ENCODE results near the gene ADCY9.

The ADCY9 gene

DNA sequence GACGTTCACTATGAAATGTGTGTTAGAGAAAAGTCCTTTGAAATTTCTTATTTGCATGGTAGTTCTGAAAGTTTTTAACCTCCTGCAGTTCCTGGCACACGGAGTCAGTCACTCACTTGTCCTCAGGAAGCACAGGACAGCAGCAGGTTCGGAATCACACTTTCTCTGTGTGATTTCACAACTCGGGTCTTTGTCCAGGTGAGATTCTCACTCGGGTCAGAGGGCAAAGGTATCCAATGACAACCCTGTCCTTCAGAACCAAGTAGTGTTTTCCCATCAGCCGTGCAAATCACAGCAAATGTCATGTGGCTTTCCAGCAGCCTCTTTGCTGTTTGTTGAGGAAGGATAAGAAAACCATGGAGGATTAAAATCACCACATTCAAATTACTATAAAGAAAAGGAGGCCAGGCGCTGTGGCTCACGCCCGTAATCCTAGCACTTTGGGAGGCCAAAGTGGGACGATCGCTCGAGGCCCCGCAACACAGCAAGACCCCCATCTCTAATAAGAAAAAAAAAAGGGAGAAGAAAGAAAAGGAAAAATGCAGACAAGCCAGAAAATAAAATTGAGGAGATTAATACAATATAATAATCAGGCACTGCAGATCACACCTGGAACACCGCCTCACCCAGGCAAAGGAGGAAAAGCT, 22.0 kb downstream of the ADCY9 start:
- TF ChIP-seq, protein P1, sequence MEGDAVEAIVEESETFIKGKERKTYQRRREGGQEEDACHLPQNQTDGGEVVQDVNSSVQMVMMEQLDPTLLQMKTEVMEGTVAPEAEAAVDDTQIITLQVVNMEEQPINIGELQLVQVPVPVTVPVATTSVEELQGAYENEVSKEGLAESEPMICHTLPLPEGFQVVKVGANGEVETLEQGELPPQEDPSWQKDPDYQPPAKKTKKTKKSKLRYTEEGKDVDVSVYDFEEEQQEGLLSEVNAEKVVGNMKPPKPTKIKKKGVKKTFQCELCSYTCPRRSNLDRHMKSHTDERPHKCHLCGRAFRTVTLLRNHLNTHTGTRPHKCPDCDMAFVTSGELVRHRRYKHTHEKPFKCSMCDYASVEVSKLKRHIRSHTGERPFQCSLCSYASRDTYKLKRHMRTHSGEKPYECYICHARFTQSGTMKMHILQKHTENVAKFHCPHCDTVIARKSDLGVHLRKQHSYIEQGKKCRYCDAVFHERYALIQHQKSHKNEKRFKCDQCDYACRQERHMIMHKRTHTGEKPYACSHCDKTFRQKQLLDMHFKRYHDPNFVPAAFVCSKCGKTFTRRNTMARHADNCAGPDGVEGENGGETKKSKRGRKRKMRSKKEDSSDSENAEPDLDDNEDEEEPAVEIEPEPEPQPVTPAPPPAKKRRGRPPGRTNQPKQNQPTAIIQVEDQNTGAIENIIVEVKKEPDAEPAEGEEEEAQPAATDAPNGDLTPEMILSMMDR (IDR thresholded peaks at IDR 0.05; ENCODE audit: insufficient read depth, low read depth, low read length, missing control alignments) = no peak
- H3K4me3 ChIP-seq (ENCODE audit: low read length) = no peak overlapping the region
- DNase-seq (ENCODE audit: low read depth) = no peak

DNA sequence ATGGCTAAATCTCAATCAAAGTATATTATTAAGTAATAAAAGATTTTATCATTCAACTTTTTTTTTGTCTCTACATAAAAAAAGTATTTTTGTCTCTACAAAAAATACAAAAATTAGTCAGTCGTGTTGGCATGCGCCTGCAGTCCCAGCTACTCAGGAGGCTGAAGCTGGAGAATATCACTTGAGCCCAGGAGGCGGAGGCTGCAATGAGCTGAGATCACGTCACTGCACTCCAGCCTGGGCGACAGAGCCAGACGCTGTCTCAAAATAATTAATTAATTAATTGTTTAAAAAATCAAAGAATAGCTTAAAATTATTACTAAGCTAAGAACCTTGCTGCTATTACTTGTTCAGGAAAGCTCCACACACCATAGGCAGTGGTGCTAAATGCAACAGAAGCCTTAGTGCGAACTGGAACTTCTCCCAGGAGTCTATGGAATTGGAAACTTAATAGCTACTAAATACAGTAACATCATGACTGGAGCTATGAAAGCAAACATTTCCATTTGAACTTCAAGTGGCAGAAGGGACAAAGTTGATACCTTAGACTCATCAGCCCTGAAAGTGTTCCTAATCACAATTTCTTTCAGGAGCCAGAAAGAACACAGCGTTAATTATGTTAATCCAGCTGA, 22.6 kb downstream of the ADCY9 start:
- TF ChIP-seq, protein P1 (IDR thresholded peaks at IDR 0.05; ENCODE audit: insufficient read depth, low read depth, low read length, missing control alignments) = no peak
- H3K4me3 ChIP-seq (ENCODE audit: low read length) = no peak overlapping the region
- DNase-seq (ENCODE audit: low read depth) = no peak

DNA sequence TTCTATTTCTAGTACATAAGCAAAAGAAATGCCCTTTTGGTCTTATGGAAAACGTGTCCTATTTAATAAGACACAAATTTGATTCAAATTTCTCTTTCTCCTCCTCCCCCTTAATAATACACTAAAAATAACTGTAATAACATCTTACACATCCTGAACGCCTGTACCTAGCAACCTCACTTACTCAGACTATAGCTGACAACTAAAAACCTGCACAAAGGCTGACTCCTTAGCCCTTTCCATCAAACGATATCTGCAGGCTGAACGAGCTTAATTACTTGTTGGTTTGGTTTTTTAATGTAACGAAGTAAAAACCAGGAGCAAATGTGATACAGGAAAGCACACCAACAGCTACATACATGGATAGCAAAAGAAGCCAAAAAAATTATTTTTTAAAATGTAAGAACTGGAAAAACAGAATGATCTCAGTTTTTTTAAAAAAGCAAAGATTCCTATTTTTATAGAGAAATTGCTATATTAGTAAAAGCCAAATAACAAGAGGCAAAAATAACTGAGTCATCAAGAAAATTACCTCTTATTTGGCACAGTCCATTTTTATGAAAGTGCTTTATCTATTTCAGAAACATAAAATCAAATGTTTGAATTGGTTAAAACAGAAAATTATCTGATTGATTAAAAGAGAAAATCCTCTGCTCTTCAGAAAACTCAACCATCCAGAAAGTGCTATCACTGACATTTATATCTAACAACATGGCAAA, 23.5 kb downstream of the ADCY9 start:
- no peak for DNase-seq (ENCODE audit: low read depth)
- TF ChIP-seq, protein P1 (IDR thresholded peaks at IDR 0.05; ENCODE audit: insufficient read depth, low read depth, low read length, missing control alignments) = no peak
- H3K4me3 ChIP-seq (ENCODE audit: low read length) = no peak overlapping the region

DNA sequence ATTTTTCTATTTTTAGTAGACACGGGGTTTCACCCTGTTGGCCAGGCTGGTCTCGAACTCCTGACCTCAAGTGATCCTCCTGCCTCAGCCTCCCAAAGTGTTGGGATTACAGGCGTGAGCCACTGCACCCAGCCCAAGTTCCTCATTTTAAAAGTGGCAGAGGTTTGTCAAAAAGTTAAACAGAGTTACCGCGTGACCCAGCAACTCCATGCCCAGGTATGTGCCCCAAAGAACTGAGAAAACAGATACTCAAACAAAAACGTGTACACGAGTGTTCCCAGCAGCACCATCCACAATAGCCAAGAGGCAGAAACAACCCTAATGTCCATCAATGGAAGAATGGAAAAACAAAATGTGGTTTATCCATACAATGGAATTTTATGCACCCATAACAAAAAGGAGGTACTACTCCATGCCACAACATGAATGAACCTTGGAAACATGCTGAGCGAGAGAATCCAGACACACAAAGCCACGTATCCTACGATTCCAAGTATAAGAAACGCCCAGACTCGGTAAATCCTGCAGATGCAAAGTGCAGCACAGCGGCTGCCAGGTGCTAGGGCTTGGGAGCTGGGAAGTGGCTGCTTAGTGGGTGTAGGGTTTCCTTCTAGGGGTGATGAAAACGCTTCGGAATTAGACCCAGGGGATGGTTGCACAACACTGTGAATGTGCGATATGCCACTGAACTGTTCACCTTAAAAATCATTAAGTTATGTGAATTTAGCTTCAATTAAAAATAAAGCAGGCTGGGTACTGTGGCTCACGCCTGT, 24.8 kb downstream of the ADCY9 start:
- TF ChIP-seq, protein P1 (IDR thresholded peaks at IDR 0.05; ENCODE audit: insufficient read depth, low read depth, low read length, missing control alignments) = no peak
- no peak overlapping the region for H3K4me3 ChIP-seq (ENCODE audit: low read length)
- DNase-seq (ENCODE audit: low read depth) = peak; percentile 39

DNA sequence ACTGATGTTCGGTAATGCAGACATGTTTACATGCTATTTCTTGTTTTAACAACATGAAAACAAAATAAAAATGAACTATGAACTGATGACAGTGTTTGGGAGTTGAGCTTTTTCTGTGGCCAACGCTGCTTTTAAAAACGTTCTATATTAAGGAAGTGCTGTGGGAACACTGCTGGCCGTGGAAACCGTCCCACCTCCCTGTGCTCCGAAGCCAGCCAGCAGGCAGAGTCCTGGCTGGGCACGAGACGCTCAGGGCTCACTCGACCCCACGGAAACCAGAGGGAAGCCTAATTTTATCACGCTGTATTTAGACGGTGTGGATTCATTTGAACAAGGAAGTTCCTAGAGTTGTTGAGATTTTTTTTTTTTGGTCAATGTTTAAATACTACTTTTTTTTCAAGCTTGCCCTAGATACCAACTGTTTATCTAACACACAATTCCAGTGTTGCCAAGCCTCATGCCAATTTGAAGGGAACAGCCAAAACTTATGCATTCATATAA, 25.8 kb downstream of the ADCY9 start:
- TF ChIP-seq, protein P1 (IDR thresholded peaks at IDR 0.05; ENCODE audit: insufficient read depth, low read depth, low read length, missing control alignments) = no peak
- DNase-seq (ENCODE audit: low read depth) = no peak
- no peak overlapping the region for H3K4me3 ChIP-seq (ENCODE audit: low read length)

DNA sequence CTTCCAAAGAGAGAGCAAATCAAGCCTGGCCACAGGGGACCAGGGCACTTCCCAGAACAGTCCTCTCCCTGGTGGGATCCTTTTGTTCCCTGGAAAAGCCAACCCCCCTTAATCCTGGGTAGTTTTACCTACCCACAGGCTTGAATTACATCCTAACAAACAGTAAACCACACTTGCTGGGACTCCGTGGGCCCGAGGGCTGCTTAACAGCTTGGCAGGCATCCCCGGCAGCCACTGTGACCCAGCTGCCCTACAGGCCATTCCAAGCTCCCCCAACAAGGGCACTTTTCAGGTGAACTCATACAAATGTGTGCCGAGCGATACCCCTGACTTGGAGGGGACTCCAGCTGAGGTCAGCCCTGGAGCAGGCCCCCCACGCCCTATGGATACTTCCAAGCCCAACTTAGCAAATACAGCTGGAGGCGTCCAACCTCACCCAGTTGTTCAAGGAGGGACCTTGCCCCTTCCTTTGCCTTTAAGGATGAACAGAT, 26.4 kb downstream of the ADCY9 start:
- DNase-seq (ENCODE audit: low read depth) = no peak
- TF ChIP-seq, protein P1 (IDR thresholded peaks at IDR 0.05; ENCODE audit: insufficient read depth, low read depth, low read length, missing control alignments) = no peak
- no peak overlapping the region for H3K4me3 ChIP-seq (ENCODE audit: low read length)

Measured in epithelial cell of esophagus (primary cell).